Activated CD4-positive, alpha-beta T cell treated with anti-CD3 and anti-CD28 coated beads, Interleukin-2, amount 50 U/mL, for 16 hours (primary cell): ENCODE measurements around the gene ADAM15.

Source experiments
- DNase-seq: peaks from one replicate; pipeline ENCODE4 v3.0.0-alpha.2; 2020

ADAM15 gene

GRCh38 chr1:155012026-155012546 lies 39.0 kb upstream of the ADAM15 start:
- peak; percentile 72 for DNase-seq

DNA sequence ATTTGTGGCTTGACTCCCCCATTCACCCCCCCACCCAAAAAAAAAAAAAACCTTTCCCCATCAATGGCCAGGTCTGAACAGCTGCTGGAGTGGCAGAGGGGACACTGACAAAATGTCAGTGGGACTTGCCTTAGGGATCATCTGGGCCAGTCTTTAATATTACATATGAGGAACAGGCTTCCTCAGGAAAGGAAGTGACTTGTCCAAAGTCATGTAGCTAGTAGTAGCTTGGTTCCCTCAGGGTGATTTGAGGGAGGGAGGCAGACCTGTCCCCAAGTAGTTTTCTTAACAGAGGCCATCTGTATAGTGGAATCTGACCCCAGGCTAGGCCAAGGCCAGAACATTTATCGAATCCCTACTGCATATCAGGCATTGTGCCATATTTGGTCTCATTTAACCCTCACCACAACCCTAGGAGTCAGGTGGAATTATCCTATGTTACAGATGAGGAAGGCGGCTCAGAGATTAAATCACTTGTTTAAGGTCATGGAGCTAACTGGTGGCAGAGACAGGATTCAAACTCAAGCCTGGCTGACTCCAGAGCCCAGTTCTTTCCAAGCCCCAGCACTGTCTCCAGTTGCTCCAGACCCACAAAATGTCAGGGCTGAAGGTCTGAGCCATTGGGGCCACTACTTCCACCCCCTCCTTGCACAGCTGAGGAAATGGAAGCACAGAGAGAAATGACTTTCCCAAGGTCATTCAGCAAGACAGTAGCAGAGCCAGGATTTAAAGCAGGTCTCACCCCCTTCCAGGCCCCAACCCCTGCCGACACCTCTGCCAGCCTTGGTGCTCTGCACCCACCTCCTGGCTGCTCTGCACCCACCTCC lies 38.1 kb upstream of the ADAM15 start:
- DNase-seq: no peak

- no peak for DNase-seq
These were observed 37.5 kb upstream of the ADAM15 start for GRCh38 chr1:155013632-155014031.

- DNase-seq: no peak
These were observed 36.2 kb upstream of the ADAM15 start for GRCh38 chr1:155014709-155015508.

DNA sequence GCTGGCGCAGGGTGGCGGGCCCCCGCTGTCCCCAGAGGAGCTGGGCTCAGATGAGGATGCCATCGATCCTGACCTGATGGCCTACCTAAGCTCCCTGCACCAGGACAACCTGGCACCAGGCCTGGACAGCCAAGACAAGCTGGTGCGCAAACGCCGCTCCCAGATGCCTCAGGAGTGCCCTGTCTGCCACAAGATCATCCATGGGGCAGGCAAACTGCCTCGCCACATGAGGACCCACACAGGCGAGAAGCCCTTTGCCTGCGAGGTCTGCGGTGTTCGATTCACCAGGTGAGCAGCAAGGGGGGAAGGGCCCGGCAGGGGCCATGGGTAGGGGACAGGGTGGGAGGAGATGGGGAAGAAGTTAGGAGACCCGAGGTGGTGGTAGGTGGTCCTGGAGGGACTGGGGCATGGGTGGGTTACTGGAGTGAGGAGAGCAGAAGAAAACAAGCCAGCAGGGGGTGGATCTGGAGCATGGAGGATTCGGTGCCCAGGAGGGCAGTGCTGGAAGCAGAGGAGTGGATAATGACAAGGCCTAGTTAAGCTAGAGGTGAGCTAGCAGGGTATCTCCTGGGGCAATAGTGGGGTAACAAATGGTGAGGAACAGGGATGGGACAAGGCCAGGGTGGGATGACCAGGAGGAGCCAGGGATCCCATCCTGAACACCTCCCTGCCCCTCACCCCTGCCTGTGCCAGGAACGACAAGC lies 35.4 kb upstream of the ADAM15 start:
- DNase-seq: no peak

DNA sequence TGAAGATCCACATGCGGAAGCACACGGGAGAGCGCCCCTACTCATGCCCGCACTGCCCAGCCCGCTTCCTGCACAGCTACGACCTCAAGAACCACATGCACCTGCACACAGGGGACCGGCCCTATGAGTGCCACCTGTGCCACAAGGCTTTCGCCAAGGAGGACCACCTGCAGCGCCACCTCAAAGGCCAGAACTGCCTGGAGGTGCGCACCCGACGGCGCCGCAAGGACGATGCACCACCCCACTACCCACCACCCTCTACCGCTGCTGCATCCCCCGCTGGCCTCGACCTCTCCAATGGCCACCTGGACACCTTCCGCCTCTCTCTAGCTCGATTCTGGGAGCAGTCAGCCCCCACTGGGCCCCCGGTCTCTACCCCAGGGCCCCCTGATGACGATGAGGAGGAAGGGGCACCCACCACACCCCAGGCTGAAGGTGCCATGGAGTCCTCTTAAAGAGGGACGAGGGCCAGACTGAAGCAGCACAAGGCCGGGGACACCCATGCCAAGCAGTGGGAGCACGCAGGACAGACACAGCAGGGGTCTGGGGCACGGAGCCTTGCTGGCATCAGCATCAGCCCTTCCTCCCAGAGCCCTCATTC lies 34.8 kb upstream of the ADAM15 start:
- no peak for DNase-seq

DNA sequence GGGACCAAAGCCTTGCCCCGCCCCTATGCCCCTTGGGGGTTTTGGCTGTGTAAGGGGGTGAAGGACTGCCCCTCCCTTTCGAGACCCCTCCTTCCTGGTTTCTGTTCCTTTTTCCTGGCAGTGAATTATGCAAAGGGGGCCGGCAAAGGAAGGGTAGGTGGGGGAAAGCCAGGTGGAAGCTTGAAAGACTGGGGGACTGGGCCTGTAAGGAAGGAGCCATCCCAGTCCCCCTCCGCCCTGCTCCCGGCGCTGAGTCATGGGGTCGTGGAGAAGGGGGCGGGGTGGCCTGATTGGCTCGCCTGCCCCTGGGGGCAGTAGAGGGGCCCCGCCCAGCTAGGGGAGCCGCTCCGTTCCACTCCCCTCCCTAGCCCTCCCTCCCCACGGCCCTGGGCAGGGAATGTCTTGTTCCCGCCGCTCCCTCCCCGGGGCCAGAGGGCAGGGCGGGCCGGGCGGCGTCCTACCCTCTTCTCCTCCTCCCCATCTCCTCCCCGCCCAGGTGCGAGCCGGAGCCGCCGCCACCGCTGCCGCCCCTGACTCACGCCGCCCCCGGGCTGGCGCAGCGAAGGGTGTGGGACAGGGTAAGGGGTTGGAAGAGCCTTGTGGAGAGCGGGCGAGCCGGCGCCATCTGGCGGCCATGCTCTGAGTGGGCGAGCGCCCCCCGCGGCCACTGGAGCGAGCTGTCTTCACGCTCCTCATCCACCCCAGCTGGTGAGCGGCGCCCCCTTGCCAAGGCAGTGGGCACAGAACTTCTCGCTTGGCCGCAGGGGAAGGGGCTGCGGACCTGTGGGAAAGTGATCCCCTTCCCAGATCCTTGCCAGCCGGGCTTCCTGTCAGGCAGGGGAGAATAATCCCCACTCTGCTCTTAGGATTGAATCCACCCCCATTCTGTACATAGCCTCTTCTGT lies 33.8 kb upstream of the ADAM15 start:
- DNase-seq: peak; percentile 90

DNA sequence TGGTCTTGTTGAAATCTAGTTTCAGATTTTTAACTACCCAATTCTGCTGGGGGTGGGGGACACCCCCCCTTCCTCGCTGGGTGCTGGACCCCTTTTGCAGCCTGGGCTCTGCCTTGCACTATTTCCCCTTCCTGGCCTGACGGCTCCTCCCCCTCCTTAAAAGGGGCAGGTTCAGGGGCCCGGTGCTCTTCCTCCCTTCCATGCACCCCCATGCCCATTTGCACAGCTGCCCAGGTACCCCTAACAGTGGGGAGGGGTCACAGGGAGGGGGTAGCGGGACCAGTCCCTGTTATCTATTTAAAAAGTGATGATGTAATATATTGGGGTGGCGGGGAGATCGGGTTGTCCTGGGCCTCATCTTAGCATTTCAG lies 33.2 kb upstream of the ADAM15 start:
- DNase-seq: no peak

GRCh38 chr1:155018617-155019348 lies 32.3 kb upstream of the ADAM15 start:
- DNase-seq: no peak

GRCh38 chr1:155019377-155020245 lies 31.5 kb upstream of the ADAM15 start:
- no peak for DNase-seq

- DNase-seq: no peak
These were observed 28.8 kb upstream of the ADAM15 start for GRCh38 chr1:155022136-155022926.

- DNase-seq: no peak
These were observed 28.2 kb upstream of the ADAM15 start for GRCh38 chr1:155022927-155023236.

GRCh38 chr1:155023627-155024026 lies 27.5 kb upstream of the ADAM15 start:
- no peak for DNase-seq

DNA sequence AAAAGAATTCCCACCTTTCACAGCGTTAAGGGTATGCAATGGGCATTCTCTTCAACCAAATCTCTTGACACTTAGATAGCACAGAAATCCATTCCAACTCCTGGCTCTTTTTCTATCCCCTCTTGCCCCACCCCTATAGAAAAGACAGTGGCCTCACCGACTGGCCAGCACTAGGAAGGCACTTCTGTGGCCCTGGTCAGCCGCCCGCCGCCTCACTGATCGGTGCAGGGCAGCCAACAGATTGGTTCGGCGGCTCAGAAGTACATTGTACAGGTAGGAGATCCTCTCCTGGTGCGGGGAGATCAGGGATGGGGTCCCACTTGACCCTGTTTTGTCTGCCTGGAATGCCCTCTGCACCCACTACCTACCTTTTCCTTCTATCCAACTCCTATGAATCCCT lies 26.8 kb upstream of the ADAM15 start:
- no peak for DNase-seq

- no peak for DNase-seq
These were observed 25.0 kb upstream of the ADAM15 start for GRCh38 chr1:155026154-155026553.

GRCh38 chr1:155026588-155026987 lies 24.5 kb upstream of the ADAM15 start:
- DNase-seq: no peak

DNA sequence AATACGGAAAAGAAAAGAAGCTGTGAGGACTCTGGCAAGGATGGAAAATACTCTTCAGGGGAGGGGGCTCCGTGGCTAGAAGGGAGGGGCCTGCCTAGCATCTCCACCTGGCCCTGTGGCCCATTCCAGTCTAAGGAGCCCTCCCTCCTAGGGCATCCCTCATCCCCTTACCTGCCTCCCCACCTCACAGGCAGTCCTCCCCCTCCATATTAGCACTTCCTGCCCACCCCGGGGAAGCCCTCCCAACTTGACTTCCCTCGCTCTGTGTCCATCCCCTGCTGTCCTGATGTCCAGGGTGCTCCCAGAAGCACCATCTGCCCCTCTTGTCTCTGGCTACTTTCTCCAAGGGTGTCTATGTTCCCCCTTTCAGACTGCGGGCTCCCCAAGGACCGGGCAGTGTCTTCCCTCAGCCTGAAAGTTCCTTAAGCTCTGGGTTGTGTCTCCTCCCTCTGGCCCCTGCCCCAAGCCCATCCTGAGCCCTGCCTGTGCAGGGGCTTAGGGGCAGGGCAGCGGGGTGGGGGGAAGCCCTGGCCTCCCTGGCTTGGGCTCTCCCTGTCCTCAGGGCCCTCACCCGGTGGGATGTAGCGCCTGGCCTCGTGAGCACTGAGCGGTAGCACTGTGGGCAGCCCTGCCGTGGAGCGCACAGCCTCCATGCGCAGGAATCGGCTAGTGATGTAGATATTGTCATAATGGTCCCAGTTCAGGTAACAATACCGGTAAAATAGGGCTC lies 21.4 kb upstream of the ADAM15 start:
- no peak for DNase-seq

- no peak for DNase-seq
These were observed 20.8 kb upstream of the ADAM15 start for GRCh38 chr1:155030243-155030795.
